ENCODE results near the gene CACNA1F.

Gene CACNA1F

DNA sequence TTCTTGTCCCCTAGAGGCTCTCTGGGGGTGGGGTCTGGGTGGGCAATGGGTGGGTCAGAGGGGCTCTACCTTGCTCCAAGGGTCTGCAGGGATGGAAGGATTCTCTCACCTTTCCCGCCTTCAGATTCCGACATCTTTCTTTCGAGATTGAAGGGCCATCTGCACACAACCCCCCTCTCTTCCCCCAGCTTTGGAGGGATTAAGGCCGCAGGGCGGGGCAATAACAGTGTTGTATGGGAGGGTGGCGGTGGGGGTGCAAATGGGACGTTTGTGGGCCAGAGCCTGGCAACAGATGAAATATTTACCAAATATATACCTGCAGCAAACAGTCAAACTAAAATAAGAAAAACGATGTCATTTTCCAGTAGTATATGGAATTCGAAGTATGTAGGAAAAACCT is at the start of gene CACNA1F:
Gene CACNA1F, minus strand, starts transcription at position 165 of the 400 bp plus-strand sequence. Its CDS starts 31 bp downstream, at position 134.
- DNase-seq = no peak

DNA sequence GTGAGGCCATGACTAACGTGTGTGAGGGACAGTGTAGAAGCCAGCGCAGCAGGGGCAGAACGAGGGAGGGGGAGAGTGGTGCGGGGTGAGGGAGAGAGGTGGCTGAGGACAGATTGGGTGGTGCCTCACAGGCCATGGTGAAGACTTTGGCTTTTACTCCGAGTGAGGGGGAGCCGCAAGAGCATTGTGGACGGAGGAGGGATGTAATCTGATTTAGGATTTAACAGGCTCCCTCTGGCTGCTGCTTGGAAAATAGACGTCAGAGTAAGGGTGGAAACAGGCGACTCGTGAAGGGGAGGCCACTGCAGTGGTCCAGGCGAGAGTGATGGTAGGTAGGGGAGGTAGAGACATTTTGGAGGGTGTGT is 49.5 kb upstream of the CACNA1F start:
- DNase-seq = no peak

DNA sequence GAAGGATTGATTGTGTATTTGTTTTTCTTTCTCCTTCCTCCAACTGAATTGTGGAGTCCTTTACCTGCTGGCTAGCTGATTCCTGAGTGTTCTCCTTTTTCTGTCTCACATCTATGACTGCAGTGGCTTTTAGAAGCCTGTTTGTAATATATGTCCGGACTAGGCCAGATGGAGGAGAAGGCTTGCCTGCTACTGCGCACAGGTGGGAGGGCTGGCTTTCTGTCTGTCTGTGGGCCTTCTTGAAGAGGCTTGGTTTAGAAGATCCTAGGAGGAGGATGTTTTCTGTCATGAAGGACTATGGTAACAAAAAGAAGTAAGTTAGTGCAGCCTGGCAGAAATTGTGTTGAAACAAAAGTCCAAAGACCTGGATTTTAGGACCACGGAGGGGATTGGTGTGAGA is 44.9 kb upstream of the CACNA1F start:
- DNase-seq = no peak

DNA sequence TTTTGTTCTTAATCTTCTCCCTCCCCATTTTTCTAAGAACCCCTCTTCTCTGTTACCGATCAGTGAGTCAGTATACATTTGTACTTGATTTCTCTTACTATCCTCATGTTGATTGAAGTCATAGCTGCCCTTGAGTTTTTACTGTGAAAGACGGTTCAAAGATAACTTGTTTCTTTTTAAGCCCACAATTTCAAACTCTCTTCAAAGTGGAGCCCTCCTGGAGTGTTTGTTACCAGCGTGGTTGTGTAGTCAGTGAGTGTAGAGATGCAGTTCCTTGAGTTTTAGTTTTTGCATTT is 44.3 kb upstream of the CACNA1F start:
- peak in 1 of 2 donors; percentile 19 for DNase-seq

DNA sequence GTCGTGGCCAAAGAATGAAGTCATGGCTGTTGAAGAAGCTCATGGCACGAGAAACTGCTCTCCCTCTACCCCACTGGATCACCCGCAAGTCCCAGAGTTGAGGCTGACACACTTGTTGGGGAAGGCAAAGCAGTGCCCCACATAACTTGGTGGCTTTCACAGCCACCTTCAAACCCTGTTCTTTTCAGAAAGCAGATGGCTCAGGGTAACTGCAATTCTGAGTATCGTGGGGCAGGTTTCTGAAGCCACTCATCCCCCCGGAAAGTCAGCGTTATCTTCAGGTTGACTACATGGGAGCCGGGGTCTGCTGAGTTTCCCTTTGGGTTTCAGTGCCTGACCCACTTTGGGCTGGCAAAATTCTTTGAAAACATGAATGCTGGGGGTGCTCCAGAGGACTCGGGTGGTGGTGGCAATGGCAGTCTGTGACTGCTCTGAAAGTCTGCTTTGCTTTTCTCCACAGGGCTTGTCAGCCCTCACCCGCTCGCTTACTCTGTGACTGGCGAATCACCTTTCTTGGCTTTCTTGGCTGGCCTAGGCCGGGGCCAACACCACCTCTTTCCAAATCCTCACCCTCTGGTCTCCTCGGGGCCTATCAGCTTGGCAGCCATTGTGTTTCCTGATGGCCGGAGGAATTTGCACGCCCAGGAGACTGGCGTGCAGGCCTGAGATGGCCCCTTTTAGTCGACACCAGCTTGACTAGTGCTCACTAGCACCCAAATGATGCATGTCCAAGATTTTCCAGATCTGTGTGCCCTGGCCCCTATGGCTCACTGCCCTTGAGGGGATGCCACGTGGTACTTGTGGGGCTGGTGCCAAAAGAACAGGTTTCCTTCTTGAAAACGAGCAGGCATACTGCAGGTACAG is 43.8 kb upstream of the CACNA1F start:
- no peak for DNase-seq

DNA sequence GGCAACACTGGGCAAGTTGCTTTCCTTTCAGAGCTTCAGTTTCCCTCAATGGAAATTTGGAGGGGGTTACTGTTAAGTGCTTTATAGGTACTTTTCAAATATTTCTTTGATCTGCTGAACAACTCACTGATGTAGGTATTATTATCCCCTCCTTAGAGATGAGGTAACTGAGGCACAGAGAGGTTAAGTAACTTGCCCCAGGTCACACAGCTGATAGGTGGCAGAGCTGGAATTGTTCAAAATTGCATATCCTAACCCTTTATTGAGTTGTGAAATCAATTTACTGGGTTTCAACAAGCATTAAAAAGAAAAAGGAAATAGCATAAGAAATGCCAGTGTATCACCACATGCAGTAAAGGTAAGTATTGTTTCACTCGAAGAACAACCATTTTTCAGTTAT is 43.1 kb upstream of the CACNA1F start:
- no peak for DNase-seq

DNA sequence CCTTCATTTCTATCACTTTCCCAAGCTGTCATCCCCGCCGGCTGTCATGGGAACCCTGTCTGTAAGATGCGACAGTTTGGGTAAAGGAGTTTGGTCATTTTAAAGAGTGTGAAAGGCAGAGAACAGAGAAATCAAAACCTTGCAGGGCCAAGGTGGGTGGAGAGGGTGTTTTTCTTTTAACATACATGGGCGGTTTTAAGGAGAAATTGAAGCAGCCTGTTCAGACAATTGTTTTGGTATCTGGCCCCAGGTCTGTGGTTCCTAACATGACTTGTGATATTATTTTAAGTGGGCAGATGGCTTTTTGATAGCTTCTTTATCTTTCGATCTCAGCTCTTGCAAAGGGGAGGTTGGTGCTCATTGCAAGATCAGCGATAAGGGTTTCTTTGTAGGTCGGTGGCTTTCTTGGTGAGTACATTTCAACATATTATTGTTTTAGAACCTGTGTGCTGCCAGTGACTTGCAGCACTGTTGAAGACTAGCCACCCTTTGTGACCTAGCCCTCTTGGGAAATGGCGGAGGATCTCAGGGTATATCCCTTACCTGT is 40.1 kb upstream of the CACNA1F start:
- DNase-seq = peak; percentile 57 to 84

DNA sequence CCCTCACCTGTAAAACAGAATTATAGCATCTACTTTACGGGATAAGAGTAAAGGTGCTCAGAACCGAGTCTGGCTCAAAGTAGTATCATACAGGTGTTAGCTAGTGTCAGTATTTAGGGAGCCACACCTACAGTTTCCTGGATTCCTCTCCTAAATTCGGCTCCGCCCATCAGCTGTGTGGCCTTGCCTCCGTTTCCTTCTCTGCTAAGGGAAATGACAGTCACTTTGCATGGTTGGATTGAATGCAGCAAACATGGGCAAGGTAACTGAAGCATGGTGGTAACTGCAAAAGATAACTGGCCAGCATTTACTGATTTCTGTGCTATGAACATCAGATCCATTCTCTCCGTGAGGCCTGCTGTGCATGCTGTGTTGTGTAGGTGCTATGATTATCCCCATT is 39.3 kb upstream of the CACNA1F start:
- DNase-seq = peak in 1 of 2 donors; percentile 40

DNA sequence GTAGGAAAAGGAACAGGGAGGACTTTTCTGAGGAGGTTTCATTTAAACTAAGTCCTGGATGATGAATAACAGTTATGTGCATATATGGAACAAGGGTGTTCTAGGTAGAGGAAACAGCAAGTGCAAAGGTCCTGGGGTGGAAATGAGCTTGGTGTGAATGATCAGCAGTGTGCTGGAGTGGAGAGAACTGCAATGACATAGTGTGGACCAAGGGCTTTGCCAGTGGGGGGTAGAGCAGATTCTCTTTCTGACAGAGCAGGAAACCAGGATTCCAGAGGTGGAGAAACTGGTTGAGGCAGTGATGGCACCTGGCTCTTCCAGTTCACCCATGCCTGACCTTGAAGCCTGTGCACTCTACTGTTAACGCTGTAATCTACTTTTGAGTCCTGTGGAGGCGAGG is 38.2 kb upstream of the CACNA1F start:
- no peak for DNase-seq

DNA sequence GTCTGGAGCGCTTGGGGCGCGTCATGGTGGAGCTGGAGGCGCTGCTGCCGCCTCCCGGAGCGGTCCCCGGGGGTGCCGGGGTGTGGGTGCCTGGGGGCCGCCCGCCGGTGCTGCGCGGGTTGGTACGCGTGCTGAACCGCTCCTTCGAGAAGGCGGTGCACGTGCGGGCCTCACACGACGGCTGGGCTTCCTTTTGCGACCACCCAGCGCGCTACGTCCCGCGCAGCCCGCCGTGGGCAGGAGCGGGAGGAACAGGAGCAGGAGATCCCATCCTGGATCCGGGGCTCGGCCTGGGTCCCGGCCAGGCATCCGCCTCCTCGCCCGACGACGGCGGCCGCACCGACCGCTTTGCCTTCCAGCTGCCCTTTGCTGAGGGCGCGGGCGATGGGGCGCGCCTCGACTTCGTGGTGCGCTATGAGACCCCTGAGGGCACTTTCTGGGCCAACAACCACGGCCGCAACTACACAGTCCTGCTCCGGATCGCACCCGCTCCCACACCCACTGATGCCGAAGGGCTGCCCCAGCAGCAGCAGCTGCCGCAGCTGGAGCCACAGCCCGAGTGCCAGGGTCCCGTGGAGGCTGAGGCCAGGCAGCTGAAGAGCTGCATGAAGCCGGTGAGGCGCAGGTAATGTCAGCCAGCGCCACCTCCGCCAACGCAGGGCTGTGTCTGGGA is 37.2 kb upstream of the CACNA1F start:
- no peak for DNase-seq

DNA sequence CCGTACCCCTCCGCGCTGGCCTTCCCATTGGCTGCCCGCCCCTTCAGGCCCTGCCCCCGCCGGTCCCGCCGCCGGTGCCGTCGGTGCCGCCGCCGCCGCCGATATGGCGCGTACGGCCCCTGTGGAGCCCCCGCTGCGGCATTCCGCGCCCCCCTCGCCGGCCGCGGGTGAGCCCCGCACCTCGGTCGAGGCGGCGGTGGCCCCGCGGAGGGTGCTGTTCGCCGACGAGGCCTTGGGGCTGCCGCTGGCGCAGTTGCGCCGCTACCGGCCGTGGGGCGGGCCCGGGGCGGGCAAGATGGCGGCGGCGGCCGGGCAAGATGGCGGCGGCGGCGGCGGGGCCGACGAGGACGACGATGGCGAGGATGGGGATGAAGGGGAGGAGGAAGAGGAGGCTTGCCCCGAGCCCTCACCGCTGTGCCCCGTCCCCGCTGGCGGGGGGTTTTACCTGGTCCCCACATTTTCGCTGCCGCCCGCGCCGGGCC is 36.7 kb upstream of the CACNA1F start, which contains the start of gene PPP1R3F:
Gene PPP1R3F, plus strand, starts transcription at position 27 of the 482 bp plus-strand sequence. Its CDS starts 77 bp downstream, at position 104.
- DNase-seq = no peak

DNA sequence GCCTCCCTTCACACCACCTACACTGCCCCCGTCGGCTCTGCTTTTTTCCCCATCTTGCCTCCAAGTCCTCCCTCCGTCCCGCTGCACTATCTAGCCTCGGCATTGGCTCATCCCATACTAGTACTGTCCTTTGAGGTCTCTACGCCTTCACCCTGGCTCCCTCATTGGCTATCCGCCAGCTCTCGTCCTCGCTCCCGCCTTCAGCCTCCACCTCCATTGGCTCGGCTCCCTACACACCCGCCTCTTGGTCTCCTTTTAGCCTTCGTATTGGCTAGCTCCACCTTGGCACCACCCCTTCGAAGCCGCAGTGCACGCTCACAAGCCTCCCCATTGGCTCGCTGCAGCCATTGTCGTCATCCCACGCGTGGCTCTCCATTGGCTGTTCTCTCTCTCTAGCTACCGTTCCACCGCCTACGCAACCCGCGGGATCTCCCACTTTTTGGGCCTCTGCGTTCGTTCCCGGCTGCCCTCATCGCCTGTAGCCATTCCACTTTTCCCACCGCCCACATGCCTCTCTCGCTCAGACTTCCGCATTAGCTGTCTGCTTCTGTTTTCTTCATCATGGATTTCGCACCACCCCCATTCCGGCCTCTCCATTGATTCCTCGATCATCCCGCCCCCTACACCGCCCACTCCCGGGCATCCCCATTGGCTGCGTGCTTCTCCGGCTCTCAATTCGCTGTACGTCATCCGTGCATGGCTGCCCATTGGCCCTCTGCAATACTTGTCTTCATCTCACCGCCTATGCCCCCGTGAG is 36.0 kb upstream of the CACNA1F start:
- peak; percentile 97 to 98 for DNase-seq

DNA sequence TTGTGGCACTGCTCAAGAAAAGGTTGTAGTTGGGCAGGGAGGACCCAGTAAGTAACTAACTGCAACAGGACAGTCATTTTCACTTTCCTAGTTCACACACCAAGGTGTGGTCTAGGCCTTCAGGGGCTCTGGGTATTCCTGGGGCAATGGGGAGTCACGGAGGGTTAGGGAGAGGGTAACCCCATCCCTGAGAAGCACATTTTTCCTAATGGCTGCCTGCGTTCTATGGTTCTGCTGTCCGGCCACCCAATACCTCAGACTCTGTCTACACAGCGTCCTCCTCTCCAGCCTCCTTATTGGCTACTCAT is 35.5 kb upstream of the CACNA1F start:
- DNase-seq = no peak

DNA sequence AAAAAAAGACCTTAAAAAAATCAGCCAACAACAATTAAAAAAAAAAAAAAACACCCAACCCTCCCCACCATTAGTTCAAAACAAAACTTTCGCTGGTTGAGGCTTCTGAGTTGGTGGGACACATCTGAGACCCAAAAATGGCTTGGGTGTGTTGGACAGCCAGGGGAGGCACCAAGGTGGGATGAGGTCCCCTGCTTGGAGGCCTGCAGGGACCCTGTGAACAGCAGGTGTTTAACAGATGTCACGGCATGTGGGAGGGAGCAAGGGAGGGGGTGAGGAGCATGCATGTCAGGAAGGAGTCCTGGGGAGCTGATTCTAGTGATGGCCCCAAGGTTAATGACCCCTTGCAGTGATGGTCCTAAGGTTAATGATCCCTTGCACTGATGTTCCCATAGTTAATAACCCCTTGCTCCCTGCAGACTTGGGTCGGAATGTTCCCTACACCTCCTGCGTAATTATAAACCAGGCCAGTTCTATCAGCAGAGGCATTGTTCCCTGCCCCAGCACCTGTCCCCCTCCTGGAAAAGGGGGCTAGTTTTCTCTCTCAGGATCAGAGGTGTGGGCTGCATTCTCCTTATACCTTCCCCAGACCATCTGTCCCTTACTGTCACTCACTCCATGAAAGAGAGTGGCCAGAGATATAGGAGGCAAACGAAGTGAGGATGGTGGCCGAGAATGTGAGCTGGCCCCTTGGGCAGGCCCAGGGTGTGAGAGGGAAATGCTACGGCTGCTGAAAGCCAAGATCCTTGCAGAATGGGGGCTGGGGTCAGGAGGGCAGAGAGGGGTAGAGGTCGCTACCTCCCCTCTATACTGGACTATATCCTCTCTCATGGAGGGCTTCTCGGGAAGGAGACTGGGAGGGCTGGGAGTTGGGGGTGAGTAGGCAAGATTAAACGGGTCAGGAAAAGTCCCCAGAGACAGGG is 33.6 kb upstream of the CACNA1F start:
- no peak for DNase-seq

DNA sequence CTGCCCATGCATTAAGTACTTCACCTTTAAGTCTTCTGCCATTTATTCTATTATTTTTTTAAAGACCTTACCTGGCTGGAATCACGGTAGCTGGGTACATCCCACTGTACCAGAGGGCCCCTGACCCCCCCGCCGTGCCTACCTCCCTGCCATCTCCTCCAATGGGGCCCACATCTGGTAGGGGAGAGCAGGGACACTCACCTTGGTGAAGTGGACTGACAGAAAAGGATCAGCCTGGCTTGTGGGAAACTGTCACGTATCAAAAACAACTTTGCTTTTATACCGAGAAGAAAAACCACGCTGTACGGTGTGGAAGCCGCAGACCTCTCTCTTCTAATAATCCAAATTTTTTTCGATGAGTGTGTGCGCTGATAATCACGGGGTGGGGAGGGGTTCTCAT is 31.3 kb upstream of the CACNA1F start, which contains the start of gene FOXP3:
Gene FOXP3, minus strand, starts transcription at position 251 of the 400 bp plus-strand sequence. CDS start 6,205 bp downstream, outside the sequence.
- DNase-seq = peak in 1 of 2 donors; percentile 16

DNA sequence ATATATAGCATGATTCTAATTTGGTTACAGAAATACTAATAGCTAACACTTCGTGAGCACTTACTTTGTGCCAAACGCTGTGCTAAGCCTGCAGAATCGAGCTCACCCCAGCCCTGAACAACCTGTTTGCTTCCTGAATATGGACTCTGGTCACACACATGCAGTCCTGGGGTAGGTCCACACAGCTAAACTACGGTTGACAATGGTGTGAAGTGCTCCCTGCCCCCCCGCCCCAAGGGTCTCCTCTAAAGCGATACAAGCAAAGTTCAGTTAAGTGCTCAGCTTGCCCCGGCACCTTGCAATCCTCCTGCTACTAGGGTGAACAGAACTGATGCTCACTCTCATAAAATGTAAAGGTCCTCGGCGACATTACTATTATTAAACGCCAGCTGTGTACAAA is 30.5 kb upstream of the CACNA1F start:
- no peak for DNase-seq

DNA sequence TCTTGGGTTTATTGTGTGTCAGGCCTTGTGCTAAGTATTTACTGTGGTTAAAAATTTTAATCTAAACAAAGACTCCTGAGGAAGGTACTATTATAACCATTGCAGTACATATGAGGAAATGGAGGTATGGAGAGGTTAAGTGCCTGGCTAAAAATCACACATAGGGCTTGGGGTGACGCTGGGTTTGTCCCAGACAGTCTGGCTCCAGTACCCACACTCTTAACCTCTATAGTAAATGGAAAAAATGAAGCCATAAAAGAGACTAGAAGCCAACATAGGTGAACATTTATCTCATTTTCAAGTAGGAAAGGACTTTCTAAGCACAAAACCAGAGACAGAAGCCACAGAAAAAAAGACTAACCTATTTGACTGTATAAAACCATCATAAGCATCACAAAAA is 29.5 kb upstream of the CACNA1F start:
- DNase-seq = no peak

DNA sequence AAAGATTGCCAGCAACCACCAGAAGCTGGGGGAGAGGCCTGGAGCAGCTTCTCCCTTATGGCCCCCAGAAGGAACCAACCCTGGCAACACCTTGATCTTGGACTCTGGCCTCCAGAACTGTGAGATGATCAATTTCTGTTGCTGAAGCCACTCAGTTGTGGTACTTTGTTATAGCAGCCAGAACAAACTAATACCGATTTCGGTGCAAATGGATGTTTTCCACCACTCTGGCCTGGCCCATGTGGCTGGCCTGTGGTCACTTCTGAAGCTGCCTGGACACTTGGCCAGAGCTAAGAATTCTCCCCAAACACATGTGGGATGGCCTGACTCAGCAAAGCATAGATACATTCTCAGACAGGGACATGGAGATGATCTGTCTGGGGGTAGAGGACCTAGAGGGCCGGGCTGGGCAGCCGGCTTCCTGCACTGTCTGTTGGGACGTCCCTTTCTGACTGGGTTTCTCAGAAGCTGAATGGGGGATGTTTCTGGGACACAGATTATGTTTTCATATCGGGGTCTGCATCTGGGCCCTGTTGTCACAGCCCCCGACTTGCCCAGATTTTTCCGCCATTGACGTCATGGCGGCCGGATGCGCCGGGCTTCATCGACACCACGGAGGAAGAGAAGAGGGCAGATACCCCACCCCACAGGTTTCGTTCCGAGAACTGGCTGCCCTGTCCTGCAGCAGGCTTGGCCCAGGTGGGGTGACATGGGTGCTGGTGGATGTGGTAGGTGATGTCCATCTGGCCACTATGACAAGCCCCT is 27.3 kb upstream of the CACNA1F start:
- DNase-seq = no peak

DNA sequence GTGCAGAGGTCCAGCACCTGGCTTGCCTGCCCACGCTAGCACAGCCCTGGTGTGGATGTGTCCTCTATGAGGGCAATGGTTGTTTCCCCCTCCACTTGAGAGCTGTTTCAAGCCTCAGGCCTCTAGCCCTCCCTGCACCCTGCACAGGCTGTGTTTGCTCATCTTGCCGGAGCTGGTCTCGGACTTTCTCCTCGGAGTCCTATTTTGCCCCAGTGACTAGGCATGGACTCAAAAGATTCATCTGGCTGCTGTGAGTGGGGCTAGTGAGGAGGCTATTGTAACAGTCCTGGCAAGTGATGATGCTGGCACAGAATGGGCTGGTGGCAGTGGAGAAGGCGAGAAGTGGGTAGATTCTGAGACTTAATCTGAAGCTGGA is 25.6 kb upstream of the CACNA1F start:
- no peak for DNase-seq

DNA sequence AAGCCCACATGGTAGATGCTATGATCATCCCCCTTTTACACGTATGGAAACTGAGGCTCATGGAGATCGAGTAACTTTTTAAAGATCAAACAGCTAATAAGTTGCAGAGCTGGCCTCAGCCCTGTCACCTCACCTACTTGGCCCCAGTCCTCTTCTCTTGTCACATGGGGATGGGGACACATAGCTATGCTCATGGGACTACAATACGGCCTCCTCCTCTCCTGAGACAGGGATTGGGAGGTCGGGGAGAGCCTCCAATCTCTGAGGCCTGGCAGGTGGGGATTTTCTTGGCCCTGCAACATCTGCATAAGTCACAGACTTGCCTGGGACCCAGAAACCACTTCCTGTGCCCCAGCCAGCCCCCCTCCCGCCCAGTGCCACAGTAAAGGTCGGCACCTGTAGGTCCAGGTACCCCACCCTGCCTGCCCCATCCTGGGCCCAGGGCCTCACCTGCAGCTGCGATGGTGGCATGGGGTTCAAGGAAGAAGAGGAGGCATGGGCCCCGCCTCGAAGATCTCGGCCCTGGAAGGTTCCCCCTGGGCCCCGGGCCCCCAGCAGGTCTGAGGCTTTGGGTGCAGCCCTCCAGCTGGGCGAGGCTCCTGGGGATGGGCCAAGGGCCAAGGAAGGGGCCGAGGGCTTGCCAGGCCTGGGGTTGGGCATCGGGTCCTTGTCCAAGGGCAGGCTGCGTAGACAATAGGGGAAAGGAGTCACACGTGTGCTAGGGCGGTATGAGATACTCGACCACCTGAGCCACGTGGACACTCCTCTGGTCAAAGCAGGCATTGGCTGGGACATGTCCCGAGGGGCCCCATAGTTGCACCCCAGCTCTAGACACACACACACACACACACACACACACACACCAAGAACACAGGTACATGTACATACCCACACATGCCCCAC is 25.0 kb upstream of the CACNA1F start:
- DNase-seq = peak in 1 of 2 donors; percentile 30
